GM12891 (cell line): ENCODE measurements around the gene PHF10.

Experiments used
- PAX5 ChIP-seq: IDR thresholded peaks from 2 replicates; pipeline ENCODE4 v1.6.1; 2011; ENCODE audit warnings: low read length, moderate library complexity, mild to moderate bottlenecking; ENCODE audit not compliant: insufficient read depth, severe bottlenecking
- POLR2A ChIP-seq: IDR thresholded peaks from 2 replicates; pipeline ENCODE4 v1.6.1; 2011; ENCODE audit warnings: low read depth, low read length, control low read depth
- POLR2AphosphoS5 ChIP-seq: IDR thresholded peaks from 2 replicates; pipeline ENCODE4 v1.6.1; 2011; ENCODE audit warnings: low read depth, low read length, control low read depth
- SPI1 ChIP-seq: IDR thresholded peaks from 2 replicates; pipeline ENCODE4 v1.6.1; 2011; ENCODE audit warnings: low read depth, low read length, control low read depth
- TAF1 ChIP-seq: IDR thresholded peaks from 2 replicates; pipeline ENCODE4 v1.6.1; 2011; ENCODE audit warnings: low read depth, low read length, control low read depth

DNA sequence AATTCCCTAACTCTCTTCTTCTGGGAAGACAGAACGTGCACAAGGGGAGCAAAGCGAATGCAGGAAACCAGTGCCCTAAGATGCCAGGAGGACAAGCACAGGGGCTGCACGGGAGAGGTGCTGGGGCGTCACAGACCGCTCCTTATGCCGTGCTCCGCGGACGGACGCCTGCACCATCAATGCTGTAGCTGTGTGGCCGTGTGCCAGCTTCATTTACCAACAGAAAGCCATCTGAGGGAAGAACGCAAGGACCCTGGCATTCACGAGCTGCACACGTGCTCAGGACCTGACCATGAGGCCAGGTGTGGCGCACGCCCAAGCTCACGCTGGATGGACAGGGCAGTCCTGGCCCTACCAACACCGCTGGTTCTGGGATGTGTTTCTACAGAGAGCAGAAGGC, 57.9 kb downstream of the PHF10 start:
- no peak for TF ChIP-seq POLR2AphosphoS5
- no peak for TF ChIP-seq PAX5
- TF ChIP-seq POLR2A, result no peak
- no peak for TF ChIP-seq SPI1
- no peak for TF ChIP-seq TAF1
